Measurements from ENCODE around the gene GRK5. TPM values are rescaled to one million over a fixed set of nuclear protein-coding genes. Genes with fewer than 3 reads are reported as not detected.

Gene GRK5
- total RNA-seq, 1 experiment from 2014 or later = 1.2 TPM

GRCh38 chr10:119250641-119251314 is 43.4 kb downstream of the GRK5 start:
- Histone ChIP-seq H4K91ac (ENCODE audit: insufficient read length, low read depth, low read length) (no peak overlapping the region), H2BK12ac (ENCODE audit: insufficient read length, low read depth, low read length) (no peak overlapping the region), H3K56ac (ENCODE audit: insufficient read length, low read depth, low read length) (no peak overlapping the region), H3K9me3 (ENCODE audit: control insufficient read depth, low read depth, low read length) (no peaks in the 10 kb centered on the region), H3K27ac (ENCODE audit: insufficient read length, low read depth, low read length) (no peak overlapping the region), H4K8ac (replicated peaks; ENCODE audit: insufficient read length, low read depth, low read length) (no peak overlapping the region), H3K9ac (ENCODE audit: extremely low read depth, insufficient read length, low read length) (no peak overlapping the region), H3K4me2 (ENCODE audit: insufficient read depth, insufficient read length, low read length) (no peak overlapping the region), H3K79me1 (ENCODE audit: insufficient read depth, low read depth, low read length, poor library complexity, severe bottlenecking) (no peaks in the 10 kb centered on the region), H2AFZ (ENCODE audit: low read length) (no peak overlapping the region), H3K4me1 (ENCODE audit: insufficient read depth, low read length) (peaks cover 4% of the 10 kb centered on the region; the same call in 1 of the 2 replicates), H2BK20ac (ENCODE audit: low read depth, low read length, poor library complexity, severe bottlenecking) (no peak overlapping the region), H3K18ac (ENCODE audit: insufficient read length, low read depth, low read length) (no peak overlapping the region), H3K4ac (ENCODE audit: low read depth, low read length) (no peak overlapping the region), H3K79me2 (ENCODE audit: insufficient read depth, low read length) (no peaks in the 10 kb centered on the region), H4K20me1 (ENCODE audit: control insufficient read depth, insufficient read depth, insufficient read length) (no peaks in the 10 kb centered on the region), H2BK120ac (ENCODE audit: low read depth, low read length, poor library complexity, severe bottlenecking) (no peak overlapping the region), H3K23ac (ENCODE audit: insufficient read length, low read depth, low read length) (no peak overlapping the region), H2AK5ac (ENCODE audit: insufficient read length, low read length) (no peak overlapping the region), H4K5ac (ENCODE audit: insufficient read length, low read depth, low read length) (no peak overlapping the region), H3T11ph (ENCODE audit: low read length) (no peak overlapping the region), H2BK15ac (ENCODE audit: low read depth, low read length) (no peak overlapping the region), H2BK5ac (ENCODE audit: insufficient read length, low read length) (no peak overlapping the region), H3K23me2 (ENCODE audit: insufficient read length, low read depth, low read length, poor library complexity, severe bottlenecking) (no peaks in the 10 kb centered on the region), H3K27me3 (ENCODE audit: insufficient read depth, low read length) (peaks cover 5% of the 10 kb centered on the region; the same call in 1 of the 2 replicates), H3K14ac (ENCODE audit: insufficient read depth, low read length) (no peak overlapping the region)
- no peaks in the 10 kb centered on the region for H3K9me3 Mint-ChIP-seq
- H3K27me3 Mint-ChIP-seq (ENCODE audit: low read depth) = peaks cover 61% of the 10 kb centered on the region
- no peak overlapping the region for H3K27ac Mint-ChIP-seq
- DNase-seq = no peak
- WGBS (ENCODE audit: extremely low coverage, insufficient read length, low lambda C conversion rate) = no CpG with 5 or more reads among the region's 10 CpGs
- no peaks in the 10 kb centered on the region for H3K36me3 Mint-ChIP-seq (ENCODE audit: insufficient read depth in 1 of 3, low read depth in 3 of 3)
- no peak for TF ChIP-seq CTCF (conservative IDR thresholded peaks at IDR 0.05)
- H3K4me3 Mint-ChIP-seq = no peak overlapping the region
- H3K4me1 Mint-ChIP-seq = peaks cover 28 to 30% of the 10 kb centered on the region in 2 experiments

All from H9 (cell line).